UCSD-AML1 (cell line): ENCODE data around the gene TBC1D5.
"Not testable (repeated sequence)": the region's sequence is repeated elsewhere in the genome, so short reads cannot be mapped to it uniquely, and the experiment has no call there.

Experiments
- DNase-seq: peaks from one replicate; lab custom pipeline; 2025; ENCODE audit not compliant: unreplicated experiment; lab: John Stamatoyannopoulos, UW

Gene TBC1D5

DNA sequence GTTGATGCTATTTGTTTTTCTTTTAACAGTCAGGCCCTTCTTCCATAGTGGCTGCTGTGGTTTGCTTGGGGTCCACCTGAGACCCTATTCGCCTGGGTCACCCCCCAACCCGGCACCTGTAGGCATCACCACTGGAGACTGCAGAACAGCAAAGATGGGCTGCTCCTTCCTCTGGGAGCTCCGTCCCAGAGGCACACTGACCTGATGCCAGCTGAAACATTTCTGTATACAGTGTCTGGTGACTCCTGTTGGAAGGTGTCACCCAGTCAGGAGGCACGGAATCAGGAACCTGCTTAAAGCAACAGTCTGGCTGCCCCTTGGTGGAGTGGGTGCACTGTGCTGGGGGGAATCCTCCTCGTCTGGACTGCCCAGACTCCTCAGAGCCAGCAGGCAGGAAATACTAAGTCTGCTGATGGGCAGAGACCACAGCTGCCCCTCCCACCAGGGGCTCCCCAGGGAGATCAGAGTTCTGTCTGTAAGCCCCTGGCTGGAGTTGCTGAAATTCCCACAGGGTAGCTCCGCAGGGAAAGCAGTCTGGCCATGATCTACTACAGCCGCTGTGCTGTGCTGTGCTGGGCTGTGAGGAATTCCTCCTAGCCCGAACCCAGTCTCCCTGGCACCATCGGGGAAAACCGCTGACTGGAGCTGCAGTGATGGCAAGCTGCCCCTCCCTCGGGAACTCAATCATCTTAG, 248.2 kb downstream of the TBC1D5 start:
- no peak for DNase-seq

DNA sequence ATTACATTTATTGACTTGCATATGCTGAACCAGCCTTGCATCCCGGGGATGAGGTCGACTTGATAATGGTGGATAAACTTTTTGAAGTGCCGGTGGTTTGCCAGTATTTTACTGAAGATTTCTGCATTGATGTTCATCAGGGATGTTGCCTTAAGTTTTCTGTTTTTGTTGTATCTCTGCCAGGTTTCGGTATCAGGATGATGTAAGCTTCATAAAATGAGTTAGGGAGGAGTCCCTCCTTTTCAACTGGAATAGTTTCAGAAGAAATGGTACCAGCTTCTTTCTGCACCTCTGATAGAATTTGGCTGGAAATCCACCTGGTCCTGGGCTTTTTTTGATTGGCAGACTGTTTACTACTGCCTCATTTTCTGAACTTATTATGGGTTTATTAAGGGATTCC, 250.8 kb downstream of the TBC1D5 start:
- DNase-seq: no peak

DNA sequence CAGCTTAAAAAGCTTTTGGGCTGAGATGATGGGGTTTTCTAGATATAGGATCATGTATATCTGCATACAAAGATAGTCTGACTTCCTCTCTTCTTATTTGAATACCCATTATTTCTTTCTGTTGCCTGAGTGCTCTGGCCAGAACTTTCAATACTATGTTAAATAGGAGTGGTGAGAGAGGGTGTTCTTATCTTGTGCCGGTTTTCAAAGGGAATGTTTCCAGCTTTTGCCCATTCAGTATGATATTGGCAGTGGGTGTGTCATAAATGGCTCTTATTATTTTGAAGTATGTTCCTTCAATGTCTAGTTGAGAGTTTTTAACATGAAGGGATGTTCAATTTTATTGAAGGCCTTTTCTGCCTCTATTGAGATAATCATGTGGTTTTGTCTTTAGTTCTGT, 251.2 kb downstream of the TBC1D5 start:
- DNase-seq: not testable (repeated sequence)

DNA sequence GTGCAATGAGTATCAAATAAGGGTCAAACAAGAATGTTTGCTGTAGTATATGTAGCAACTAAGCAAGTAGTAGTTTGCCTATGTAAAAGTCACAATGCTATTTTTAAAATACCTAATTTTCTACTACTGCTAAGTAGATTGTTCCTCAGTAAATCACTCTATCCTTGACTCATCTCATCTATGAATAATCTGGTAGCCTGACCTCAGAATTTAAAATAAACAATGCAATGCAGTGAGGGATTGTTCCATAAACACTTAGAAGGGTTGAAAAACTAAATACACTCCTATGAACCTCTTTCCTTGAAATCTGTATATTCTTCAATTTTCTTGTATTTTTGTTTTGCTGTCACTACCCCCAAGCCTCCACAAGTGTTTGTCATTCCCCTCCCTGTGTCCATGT, 253.3 kb downstream of the TBC1D5 start:
- no peak for DNase-seq

DNA sequence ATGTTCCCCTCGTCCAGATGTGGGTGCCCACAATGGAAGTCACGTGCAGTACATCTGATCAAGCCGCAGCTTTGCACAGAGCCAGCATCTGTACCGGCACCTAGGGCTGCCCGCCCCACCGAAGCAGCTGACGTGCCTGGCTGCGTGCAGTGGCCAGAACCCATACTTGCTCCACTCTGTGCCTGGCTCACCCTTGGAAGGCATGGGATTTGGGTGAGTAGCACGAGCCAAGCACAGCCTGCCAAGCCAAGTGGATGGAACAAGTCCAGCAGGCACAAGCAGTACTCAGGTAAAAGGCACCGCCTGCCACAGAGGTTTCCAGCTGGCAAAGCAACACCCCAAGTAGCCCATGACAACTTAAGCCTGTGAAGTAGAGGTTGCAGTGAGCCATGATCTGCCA, 261.3 kb downstream of the TBC1D5 start:
- DNase-seq: no peak

DNA sequence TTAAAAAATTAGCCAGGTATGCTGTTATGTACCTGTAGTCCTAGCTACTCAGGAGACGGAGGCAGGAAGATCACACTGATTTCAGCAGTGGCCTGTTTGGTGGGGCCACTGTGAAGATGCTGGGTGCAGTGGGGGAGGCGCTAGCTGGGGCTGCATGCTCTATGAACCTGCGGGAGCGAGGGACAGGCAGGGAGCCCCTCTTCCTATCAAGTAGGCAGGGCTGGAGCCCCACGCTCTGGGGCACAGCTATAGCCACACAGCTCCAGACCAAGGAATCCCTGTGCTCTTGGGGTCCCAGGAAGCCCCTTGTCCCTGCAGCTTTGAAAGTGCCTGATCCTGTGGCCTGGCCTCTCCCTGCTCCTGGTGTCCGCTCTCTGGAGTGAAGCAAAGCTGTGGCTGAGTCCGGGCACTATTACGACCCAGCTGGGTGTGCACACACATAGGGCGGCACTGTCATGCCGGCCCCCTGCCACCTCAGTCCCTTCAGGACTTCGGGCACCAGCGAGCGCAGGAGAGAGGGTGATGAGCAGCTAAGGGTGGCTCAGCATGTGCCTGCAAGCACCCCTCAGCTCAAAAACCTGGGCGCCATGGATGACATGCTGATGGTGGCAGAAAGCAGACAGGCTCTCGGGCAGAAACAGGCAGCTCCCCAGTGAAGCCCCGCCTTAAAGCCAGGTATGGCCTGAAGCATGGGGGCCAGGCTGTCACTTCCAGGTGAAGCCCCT, 262.6 kb downstream of the TBC1D5 start:
- DNase-seq: no peak

DNA sequence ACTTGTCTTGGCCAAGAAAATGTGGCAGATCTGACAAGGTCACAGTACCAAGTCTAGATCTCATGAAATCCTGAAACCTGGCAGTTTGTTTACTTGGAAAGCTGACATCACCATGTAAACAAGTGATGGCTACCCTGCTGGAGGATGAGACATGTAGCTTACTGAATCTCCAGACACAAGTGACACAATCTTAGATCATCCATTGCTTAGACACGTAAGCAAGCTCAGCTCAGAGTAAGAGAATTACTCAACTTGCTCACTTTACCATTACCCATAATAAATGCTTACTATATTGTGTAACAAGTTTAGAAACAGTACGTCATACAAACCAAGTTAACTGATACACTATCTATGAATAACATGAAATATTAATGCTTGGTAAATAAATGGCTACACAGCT, 263.8 kb downstream of the TBC1D5 start:
- DNase-seq: no peak

DNA sequence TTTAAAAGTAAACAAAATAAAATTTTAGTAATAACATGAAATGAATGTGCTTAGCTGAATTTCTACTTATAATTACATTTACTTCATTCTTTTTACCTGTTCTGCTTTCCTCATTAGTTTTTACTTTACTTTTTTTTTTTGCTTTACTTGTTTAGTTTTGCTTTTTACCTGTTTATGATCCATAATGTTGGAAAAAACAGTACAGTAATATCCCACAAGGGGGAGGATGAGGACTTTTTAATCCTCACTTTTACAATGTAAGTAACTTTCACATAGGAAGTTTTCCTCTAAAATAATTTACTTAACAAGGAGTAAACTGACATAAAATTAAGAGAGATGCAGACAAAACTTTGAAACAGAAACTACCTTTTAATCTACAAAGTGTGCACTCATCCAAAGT, 268.7 kb downstream of the TBC1D5 start:
- no peak for DNase-seq

DNA sequence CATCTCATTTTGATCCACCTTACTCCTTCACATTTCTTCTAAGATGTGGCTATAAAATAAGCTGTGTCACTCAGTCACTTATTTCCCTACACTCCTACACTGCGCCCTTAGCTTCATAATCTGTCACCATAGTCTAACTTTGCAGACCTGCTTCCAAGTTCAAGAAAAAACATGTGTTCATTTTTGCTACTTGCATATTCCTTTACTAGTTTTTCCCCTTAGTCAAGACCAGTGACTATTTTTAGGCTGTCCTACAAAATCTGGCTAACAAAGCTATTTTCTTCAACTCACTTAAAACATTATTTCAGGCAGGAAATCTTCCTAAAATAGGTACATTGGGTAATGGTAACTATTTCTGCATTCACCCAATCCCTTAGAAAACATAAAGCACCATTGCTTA, 272.5 kb downstream of the TBC1D5 start:
- no peak for DNase-seq

DNA sequence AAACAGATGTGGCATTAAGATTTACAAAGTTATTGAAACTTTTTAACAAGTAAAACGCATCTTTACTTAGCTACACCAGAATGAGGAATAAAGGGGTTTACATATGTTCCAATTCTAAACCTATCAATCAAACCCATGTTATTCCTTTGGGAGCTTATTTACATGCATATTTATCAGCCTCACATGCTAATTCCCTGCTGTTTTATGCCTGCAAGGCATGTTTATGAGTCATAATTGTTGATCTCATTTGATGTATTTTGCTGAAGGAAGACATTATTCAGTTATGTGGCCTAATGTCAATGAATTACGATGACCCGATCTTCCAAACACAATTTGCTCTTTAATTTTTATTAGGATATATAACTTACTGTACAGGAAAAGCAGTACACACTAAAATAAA, 272.9 kb downstream of the TBC1D5 start:
- no peak for DNase-seq

DNA sequence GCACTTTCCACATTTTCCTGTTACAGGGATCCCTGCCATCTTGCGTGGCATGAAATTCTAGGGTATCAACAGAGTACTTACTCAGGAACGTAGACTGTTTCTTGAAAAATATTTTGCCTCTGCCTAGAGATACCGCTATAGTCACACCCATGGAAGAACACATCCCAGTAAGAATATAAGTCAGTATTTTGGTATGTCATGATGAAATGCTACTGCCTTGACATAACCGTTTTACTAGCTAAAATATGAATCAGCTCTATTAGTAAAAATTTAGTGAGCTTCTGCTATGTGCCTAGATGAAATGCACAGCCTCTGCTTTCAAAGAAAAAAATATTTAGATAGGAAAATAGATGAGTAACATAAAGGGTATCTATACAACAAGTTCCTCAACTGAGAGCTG, 276.4 kb downstream of the TBC1D5 start:
- DNase-seq: no peak

DNA sequence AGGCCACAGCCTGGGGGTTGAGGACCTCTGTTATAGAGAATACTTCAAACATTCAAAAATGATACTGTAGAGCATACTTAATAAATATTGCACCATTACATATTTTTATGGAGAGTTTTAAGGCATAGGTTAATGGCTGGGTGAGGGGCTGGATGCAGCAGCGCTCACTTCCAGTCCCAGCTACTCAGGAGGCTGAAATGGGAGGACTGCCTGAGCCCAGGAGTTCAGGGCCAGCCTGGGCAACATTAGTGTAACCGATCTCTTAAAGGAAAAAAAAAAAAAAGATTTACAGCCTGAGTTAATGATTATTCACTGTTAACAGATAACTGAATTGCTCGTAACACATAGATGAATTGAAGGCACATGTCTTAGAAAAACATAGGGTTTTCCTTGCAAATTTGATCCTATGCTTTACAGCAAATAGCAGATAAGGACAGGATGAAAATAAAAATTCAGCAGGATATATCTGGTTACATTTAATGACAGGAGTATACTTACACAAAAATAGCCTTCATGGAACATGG, 282.9 kb downstream of the TBC1D5 start:
- DNase-seq: no peak

DNA sequence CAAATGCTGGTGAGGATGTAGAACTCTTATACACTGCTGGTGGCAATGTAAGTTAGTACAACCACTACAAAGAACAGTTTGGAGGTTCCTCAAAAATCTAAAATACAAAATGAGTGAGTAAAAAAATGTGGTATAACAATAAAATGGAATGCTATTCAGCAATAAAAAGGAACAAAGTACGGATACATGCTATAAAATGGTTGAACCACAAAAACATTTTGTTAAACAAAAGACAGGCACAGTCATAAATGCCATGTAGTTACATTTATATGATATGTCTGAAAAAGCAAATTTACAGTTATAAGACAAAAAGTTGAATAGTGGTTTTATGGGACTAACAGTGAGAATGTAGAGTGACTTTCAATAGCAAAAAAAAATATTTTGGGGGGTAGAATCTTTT, 285.8 kb downstream of the TBC1D5 start:
- no peak for DNase-seq

DNA sequence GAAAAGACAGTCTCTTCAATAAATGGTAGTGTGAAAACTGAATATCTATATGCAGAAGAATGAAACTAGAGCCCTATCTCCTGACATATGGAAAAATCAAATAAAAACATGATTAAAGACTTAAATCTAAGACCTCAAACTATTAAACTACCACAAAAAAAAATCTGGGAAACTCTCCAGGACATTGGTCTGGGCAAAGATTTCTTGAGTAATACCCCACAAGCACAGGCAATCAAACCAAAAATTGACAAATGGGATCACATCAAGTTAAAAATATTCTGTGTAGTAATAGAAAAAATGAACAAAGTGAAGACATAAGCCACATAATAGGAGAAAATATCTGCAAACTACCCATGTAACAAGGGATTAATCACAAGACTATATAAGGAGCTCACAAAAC, 286.4 kb downstream of the TBC1D5 start:
- DNase-seq: no peak

DNA sequence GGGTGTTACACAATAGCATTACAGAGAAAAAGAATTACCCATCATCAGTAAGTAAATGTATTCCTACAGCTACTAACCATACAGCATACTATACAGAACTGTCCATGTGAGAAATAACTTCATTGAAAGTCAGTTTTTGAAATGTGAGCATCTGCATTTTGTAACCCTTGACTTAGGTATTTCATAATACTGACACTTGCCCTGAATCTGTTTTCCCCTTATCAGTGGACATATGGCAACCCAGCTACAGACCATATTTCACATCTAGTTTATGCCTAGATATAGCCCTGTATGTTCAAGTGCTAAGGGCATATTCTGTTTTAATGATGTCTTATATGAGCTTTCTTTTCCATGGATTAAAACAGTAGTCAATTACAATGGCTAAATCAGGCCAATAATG, 297.6 kb downstream of the TBC1D5 start:
- no peak for DNase-seq

DNA sequence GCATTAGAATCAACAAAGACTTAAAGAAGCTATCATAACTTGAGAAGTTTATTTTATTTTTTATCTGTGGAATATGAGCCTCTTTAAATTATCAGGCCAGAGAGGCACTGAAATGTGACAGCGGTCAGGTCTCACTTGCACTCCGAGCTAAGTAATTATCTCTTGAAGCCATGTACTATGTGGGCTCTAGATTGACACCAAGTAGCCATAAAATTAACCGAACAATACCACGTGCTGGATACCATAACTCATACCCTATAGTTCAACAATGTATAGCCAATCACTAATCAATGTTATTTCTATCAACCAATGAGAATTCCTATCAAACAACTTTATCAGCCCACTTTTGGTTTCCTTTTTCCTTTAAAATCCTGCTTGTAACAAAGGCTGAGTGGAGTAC, 299.3 kb downstream of the TBC1D5 start:
- DNase-seq: no peak

DNA sequence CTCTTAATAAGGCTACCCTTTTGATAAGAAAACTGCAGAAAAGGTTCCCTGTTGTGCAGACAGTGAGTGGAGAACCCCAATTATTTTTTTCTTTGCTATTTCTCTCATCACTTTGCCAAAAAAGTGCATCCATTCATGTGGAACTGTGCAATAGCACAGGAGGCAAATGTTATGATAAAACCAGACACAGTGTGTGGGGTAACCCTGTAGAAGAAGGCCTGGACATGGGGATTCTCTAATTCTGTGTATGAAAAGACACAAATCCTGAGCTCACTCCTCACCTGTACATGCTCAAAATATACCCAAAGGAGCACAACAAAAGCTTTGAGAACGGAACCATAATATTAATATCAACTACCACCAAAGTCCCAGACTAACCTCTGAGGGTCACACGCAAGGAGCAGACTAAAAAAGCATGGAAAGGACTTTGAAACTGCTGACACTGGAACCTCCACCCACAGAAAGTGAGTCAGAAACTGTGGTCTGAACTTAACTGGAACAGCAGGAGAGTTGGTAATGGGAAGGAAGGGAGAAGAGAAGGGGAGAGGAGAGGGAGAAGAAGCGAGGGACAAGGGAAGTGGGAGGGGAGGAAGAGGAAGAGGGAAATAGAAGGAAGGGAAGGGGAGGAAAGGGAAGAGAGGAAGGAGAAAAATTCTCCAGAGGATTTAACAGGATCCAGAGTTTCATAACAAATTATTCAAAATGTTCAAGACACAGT, 299.9 kb downstream of the TBC1D5 start:
- no peak for DNase-seq

DNA sequence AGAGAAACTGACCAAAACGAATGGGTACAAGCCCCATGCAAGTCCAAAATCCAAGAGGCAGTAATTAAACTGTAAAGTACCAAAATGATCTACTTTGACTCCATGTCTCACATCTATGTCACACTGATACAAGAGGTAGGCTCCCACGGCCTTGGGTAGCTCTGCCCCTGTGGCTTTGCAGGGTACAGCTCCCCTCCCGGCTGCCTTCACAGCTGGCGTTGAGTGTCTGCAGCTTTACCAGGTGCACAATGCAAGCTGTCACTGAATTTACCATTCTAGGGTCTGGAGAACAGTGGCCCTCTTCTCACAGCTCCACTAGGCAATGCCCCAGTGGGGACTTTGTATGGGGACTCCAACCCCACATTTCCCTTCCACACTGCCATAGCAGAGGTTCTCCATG, 308.6 kb downstream of the TBC1D5 start:
- no peak for DNase-seq

DNA sequence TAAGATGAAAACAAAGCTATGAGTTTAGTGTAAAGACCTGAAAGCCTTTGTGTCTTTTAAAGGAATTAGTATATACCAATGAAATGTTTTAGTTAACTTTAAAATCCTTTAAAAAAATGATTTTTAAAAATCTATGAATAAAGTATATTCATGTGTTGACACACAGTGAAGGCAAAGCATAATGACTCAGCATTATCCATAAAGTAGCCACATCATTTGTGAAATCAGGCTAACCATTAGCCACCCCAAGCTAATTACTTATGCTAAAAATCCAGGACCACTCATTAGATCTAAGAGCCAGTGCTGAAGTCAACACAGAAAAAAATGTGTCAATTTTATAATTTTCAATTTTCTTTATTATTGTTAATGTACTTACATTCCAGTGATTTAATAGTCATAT, 310.2 kb downstream of the TBC1D5 start:
- no peak for DNase-seq

DNA sequence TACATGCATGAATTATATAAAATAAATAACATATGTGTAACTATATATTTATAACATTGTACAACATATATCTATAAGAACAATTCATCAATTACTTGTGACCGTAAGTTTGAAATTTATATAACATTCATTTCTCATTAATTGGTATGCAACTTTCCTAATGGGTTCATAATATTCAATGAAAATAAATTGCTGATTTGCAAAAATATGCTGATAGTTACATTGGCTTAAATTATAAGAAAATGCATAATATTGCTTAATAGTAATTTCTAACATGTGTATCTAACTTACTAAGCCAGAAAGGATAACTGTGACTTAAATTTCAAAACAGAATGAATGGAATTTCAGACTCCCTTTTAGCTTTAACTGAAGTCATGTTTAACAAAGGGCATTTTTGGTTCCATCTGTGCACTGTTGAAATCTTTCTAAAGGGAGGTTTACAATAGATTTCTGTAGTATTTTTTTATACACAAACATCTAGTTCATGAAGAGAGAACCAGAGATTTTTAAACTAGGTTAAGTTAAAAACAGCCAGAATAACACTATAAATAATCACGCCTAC, 310.9 kb downstream of the TBC1D5 start:
- no peak for DNase-seq

DNA sequence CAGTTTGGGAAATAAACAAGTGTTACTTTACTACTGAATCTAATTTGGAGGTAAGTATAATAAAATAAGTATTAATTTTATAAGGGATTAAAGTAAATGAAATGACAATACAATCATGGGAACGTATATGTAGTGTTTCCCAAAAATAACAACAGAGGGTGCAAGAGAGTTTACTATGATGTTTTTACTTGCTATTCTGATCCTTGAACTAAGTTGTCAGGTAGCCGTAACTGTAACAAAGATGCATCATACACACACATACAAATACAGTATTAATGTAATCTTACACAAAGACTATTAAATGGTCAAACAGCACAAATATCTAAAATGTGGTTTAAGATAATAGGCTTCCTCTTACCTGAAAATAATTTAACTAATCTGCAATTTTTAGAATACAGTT, 311.4 kb downstream of the TBC1D5 start:
- DNase-seq: no peak

DNA sequence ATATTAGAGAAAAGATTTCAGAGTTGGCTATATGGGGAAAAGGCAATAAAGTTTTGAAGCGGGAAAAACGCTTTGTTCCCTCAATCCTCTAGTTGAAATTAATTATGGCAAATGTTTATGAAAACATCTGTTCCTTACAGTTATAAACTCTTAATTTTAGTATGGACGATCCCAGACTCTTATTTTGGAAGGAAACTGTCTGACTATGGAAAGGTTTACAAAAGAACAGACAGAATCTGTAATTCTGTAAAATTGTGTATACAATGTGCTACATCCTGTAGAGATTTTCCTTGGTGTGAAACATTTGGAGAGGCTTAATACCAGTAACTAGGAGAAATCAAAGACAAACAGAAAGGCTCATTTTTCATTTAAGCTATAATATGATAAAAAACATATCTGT, 311.8 kb downstream of the TBC1D5 start:
- DNase-seq: no peak
